GM12864 (cell line): ENCODE measurements around the gene HNRNPA0.

Experiments
- DNase-seq: peaks from one replicate; pipeline ENCODE4 v3.0.0-alpha.2; 2011; ENCODE audit warnings: low read depth
- H3K4me3 ChIP-seq: 2 replicates; pipeline ENCODE4 v1.5.1; 2011; ENCODE audit warnings: mild to moderate bottlenecking, low read depth, low read length, control low read depth
- TF ChIP-seq, protein P1 (sequence below): IDR thresholded peaks from 2 replicates; pipeline ENCODE4 v1.5.1; 2011; ENCODE audit warnings: low read depth, mild to moderate bottlenecking, moderate library complexity, low read length, control low read depth, inconsistent platforms; ENCODE audit errors: missing control alignments

The HNRNPA0 gene

DNA sequence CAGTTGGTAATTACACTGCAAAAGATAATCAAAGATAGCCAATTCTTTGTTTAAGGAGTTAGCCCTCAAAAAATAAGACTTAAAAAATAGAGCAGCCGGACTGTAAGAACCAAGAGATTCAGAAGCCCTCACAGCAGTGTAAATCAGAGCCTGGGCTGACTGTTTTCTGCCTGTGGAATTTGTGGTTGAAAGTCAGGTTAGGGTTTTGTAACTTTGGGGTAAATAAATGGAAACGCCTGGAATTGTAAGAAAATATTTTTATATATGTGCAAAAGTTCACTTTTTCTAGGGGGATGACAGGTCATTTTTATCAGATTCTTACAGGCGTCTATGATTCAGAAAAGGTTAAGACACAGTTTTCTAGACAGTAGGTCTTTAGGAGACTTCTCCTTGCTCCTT, 53.9 kb downstream of the HNRNPA0 start:
- H3K4me3 ChIP-seq = no peak overlapping the region
- TF ChIP-seq, protein P1, sequence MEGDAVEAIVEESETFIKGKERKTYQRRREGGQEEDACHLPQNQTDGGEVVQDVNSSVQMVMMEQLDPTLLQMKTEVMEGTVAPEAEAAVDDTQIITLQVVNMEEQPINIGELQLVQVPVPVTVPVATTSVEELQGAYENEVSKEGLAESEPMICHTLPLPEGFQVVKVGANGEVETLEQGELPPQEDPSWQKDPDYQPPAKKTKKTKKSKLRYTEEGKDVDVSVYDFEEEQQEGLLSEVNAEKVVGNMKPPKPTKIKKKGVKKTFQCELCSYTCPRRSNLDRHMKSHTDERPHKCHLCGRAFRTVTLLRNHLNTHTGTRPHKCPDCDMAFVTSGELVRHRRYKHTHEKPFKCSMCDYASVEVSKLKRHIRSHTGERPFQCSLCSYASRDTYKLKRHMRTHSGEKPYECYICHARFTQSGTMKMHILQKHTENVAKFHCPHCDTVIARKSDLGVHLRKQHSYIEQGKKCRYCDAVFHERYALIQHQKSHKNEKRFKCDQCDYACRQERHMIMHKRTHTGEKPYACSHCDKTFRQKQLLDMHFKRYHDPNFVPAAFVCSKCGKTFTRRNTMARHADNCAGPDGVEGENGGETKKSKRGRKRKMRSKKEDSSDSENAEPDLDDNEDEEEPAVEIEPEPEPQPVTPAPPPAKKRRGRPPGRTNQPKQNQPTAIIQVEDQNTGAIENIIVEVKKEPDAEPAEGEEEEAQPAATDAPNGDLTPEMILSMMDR = no peak
- no peak for DNase-seq

DNA sequence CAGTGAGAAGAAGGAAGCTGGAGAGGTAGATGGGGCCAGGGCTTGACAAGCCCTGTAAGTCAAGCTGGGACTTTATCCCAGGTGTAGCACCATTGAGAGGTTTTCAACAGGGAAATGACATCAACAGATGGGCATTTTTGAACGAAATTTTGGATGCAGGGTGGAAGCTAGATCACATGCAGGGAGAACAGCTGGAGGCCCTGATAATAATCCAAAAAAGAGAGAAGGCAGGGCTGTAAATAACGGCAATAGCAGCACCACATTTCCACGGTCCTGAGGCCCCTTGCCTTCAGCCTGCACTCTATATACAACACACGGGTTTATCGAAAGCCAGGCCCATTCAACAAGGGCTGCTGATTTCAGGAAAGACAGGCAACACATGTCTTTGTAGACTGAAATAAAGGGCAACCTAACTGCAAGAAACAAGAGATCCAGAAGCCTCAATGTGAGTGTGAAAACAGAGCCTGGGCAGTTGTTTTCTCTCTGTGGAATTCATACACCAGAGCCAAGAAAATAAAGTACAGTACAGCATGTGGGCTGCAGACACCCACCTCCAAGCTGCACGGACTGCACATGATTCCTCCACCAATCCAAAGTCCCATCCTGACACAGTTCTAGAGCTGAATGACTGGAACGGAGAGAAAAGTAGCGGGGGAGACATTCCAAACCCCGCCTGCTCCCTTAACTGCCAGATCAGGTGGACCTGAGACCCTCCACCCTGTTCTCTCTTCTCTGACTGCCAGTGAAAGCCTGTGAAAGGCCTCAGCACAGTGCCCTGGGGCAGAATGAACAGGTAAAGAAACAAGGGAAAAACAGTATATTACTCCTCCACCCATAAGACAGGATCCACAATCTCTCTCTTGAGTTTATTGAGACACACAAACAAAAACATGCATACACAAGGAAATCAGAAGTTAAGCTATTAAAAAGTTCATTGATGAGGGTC, 54.6 kb downstream of the HNRNPA0 start:
- TF ChIP-seq, protein P1 = no peak
- no peak overlapping the region for H3K4me3 ChIP-seq
- DNase-seq = no peak

DNA sequence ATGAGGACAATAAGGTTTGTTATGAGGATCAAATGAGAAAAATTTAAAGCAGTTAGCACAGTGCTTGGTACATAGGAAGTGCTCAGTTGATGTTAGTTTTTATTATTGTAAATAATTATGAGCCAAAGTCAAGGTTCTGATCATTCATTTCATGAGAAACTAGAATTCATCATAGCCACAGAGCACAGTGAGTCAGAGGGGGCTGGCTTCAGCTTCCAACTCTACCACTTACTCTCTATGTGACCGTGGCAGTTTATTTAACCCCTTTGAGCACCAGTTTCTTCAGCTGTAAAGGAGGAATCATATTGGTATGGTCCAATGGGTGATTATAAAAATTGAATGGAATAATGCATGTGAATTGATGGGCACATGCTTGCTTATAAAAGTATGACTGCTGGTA, 57.7 kb downstream of the HNRNPA0 start:
- DNase-seq = no peak
- no peak overlapping the region for H3K4me3 ChIP-seq
- TF ChIP-seq, protein P1 = no peak

DNA sequence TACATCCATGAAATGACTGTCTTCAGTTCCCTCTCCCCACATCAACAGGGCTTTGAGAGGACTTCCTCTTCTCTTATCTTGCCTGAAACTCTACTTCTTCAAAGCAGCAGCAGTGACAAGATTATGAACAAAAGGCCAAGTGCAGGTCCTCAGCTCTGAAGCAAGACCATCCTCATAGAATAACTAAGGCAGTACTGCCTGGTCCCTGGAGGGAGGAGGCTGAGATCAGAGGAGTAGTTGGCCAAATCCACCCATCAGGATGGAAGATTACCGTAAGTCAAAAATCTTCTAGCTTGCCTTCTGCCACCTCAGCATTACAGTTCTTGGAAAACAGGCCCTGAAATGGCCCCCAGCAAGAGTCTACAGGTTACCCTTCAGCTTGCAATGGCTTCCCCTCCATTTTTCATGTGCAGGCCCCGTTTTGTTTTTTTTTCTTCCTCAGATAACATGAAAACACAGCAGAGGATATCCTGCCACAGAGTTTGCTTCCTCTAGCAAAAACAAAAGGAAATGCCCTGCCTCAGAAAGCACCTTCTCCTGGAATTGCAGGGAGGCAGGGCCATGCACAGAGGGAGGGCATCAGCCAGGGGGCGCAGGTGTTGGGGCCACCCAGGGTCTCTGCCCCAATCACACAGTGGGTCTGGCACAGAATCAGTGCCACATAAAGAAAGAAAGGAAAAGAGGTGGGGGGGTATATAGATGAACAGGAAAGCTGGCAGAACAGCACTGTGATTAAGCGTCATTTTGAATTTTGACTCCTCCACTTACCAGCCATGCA, 58.3 kb downstream of the HNRNPA0 start:
- no peak for DNase-seq
- no peak overlapping the region for H3K4me3 ChIP-seq
- TF ChIP-seq, protein P1 = no peak
